Activated naive CD8-positive, alpha-beta T cell treated with anti-CD3 and anti-CD28 coated beads, Interleukin-2, amount 10 ng/mL, durations not matched to agents 7 days and 5 days (primary cell): Measurements from ENCODE around the gene TPPP. TPM values are rescaled to one million over a fixed set of nuclear protein-coding genes. Genes with fewer than 3 reads are reported as not detected.
A peak's percentile ranks its signal among the peaks of the same experiment; 100 is the strongest.
"Not testable (repeated sequence)": the region's sequence is repeated elsewhere in the genome, so short reads cannot be mapped to it uniquely, and the experiment has no call there.

Experiments used
- ATAC-seq: fragments of 150-1000 bp; cut with Tn5 transposase; one replicate; pipeline ENCODE4 v1.10.0; 2021; ENCODE audit warnings: low read depth, moderate library complexity
- POLR2A ChIA-PET: fragments of 350-600 bp; sonication (Branson Sonifier 250); formaldehyde crosslinking; loops from one replicate; lab custom pipeline; 2021; ENCODE audit warnings: antibody characterized with exemption; lab: Charles Lee
- DNase-seq: peaks from one replicate; pipeline ENCODE4 v3.0.0; 2021
- H3K27ac Mint-ChIP-seq: one replicate; pipeline ENCODE4 v1.8.0; 2022; ENCODE audit warnings: mild to moderate bottlenecking, mixed read lengths
- H3K27me3 Mint-ChIP-seq: one replicate; pipeline ENCODE4 v1.8.0; 2022; ENCODE audit warnings: mild to moderate bottlenecking, moderate library complexity, mixed read lengths
- H3K36me3 Mint-ChIP-seq: one replicate; pipeline ENCODE4 v1.8.0; 2021; ENCODE audit warnings: mild to moderate bottlenecking, mixed read lengths
- H3K4me1 Mint-ChIP-seq: one replicate; pipeline ENCODE4 v1.8.0; 2021; ENCODE audit warnings: mixed read lengths
- H3K4me3 Mint-ChIP-seq: one replicate; pipeline ENCODE4 v1.8.0; 2022; ENCODE audit warnings: mild to moderate bottlenecking, moderate library complexity, mixed read lengths
- H3K9me3 Mint-ChIP-seq: one replicate; pipeline ENCODE4 v1.8.0; 2021; ENCODE audit warnings: mixed read lengths
- total RNA-seq, 2 experiments: library from RNA; stranded (reverse); gene quantifications; one replicate each; pipeline ENCODE4 v1.2.3, GENCODE V29; 2021

TPPP gene
- under 1 TPM; 0.40 to 0.55 TPM for total RNA-seq

DNA sequence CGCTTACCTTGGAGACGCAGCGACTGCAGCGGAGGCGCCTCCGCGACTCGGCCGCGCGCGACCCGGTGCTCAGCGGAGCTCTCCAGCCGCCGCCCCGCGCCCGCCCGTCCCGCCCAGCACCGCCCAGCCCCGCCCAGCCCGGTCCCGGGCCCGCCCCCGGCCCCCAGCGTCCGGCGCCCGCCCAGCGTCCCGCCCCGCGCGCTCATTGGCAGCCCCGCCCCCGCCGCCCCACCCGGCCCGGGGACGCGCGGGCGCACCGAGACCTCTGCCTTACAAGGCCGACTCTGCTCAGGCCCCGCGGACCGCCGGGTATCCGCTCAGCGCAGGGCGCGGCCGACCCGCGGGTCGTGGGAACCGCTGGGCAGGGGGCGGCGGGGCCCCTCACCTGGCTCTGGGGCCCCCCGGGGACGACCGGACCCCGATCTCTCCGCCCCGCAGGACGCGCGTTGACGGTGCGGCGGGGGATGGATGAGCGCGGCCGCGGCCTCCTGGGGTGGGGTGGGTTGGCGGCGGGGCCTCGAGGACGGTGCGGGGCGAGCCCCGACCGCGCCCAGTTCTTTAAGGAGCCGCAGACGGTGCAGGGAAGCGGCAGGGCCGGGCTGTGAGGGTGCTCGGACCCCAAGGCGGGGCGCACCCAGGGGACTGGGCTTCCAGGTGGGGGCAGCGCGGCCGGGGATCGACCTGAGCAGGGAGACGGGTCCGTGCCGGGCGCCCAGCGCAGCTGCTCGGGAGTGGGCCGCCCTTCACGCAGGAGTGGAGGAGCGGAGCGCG lies at the start of gene TPPP:
Gene TPPP (minus strand): TSS at position 82 of the 771 bp plus-strand sequence. CDS start 15,292 bp downstream, outside the sequence.
- H3K36me3 Mint-ChIP-seq, H3K9me3 Mint-ChIP-seq, H3K27me3 Mint-ChIP-seq, H3K4me1 Mint-ChIP-seq, POLR2A ChIA-PET, H3K27ac Mint-ChIP-seq: not testable (repeated sequence)
- peak; percentile 85 for ATAC-seq
- DNase-seq = peak; percentile 86
- H3K4me3 Mint-ChIP-seq = peak within 1 kb of the TSS; percentile 32

- DNase-seq, POLR2A ChIA-PET, H3K36me3 Mint-ChIP-seq, ATAC-seq, H3K9me3 Mint-ChIP-seq, H3K4me1 Mint-ChIP-seq, H3K4me3 Mint-ChIP-seq, H3K27ac Mint-ChIP-seq: not testable (repeated sequence)
- peaks cover 13% of the 10 kb centered on the region for H3K27me3 Mint-ChIP-seq
Observed at GRCh38 chr5:742276-742675, 49.1 kb upstream of the TPPP start.

DNA sequence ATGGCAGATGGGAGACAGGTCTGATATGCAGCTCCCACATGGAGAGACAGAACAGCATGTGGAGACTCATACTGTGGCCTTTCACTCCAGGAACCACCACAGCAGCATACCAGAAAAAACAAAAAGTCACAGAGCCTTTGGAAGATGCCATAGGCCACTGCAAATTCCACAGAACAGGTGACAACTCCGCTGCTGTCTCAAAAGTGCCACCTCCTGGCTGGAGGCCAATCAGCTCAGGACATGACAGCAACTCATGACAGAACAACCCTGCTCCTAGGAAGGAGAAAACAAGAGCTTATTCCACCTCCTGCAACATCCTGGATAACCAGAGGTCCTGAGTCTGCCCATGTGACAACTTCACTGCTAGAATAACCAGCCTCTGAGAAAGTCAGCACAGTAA lies 41.0 kb upstream of the TPPP start:
- H3K36me3 Mint-ChIP-seq, H3K27ac Mint-ChIP-seq, H3K4me3 Mint-ChIP-seq, H3K4me1 Mint-ChIP-seq, POLR2A ChIA-PET, DNase-seq, H3K9me3 Mint-ChIP-seq, ATAC-seq: not testable (repeated sequence)
- peaks cover 15% of the 10 kb centered on the region for H3K27me3 Mint-ChIP-seq

- H3K27ac Mint-ChIP-seq, DNase-seq, H3K36me3 Mint-ChIP-seq, H3K4me3 Mint-ChIP-seq, POLR2A ChIA-PET, ATAC-seq, H3K4me1 Mint-ChIP-seq, H3K9me3 Mint-ChIP-seq: not testable (repeated sequence)
- peaks cover 13% of the 10 kb centered on the region for H3K27me3 Mint-ChIP-seq
Observed at GRCh38 chr5:732754-733454, 39.8 kb upstream of the TPPP start.

- H3K36me3 Mint-ChIP-seq, POLR2A ChIA-PET, ATAC-seq, H3K4me1 Mint-ChIP-seq, H3K27me3 Mint-ChIP-seq, H3K4me3 Mint-ChIP-seq, H3K27ac Mint-ChIP-seq, DNase-seq, H3K9me3 Mint-ChIP-seq: not testable (repeated sequence)
Observed at GRCh38 chr5:729225-729624, 36.1 kb upstream of the TPPP start.

- DNase-seq, POLR2A ChIA-PET, H3K9me3 Mint-ChIP-seq, H3K36me3 Mint-ChIP-seq, H3K27ac Mint-ChIP-seq, ATAC-seq, H3K4me3 Mint-ChIP-seq, H3K4me1 Mint-ChIP-seq, H3K27me3 Mint-ChIP-seq: not testable (repeated sequence)
Observed at GRCh38 chr5:727087-727486, 33.9 kb upstream of the TPPP start.

DNA sequence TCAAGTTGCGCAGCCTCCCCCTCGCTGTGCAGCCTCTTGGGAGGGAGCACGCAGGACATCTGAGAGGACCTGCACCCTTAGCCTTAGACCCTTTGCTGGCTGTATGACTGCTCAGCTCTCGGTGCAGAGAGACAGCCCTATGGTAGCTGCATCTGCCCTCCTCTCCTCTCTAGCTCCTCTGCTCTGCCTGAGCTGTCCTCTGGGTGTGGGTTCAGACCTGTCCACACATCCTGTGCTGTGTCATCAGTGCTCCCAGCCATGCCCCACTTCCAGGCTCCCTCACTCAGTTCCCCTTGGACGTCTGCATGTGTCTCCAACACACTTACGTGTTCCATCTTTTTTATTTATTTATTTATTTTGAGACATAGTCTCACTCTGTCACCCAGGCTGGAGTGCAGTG lies 30.7 kb upstream of the TPPP start:
- ATAC-seq, H3K36me3 Mint-ChIP-seq, H3K9me3 Mint-ChIP-seq, H3K27ac Mint-ChIP-seq, DNase-seq, H3K4me1 Mint-ChIP-seq, H3K4me3 Mint-ChIP-seq, POLR2A ChIA-PET: not testable (repeated sequence)
- peaks cover 11% of the 10 kb centered on the region for H3K27me3 Mint-ChIP-seq

DNA sequence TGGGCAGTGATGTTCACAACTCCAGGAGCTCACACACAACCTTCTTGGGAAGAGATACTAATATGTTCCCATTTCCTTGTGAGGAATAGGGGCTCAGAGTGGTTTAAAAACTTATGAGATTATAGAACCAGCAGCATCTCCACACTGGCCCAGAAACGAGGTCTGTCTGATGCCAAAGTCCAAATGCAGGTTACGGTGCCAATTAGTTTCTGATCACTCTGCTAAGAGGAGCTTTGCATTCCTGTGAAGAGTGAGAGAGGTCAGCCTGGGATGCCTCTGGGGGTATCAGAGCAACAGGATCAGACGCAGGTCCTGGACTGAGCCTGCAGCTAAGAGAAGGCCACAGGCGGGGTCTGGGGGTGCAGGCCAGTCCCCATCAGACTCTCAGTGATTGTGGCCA lies 30.2 kb upstream of the TPPP start:
- H3K27me3 Mint-ChIP-seq = peaks cover 17% of the 10 kb centered on the region
- H3K4me1 Mint-ChIP-seq, H3K36me3 Mint-ChIP-seq, DNase-seq, H3K27ac Mint-ChIP-seq, H3K9me3 Mint-ChIP-seq, ATAC-seq, POLR2A ChIA-PET, H3K4me3 Mint-ChIP-seq: not testable (repeated sequence)

DNA sequence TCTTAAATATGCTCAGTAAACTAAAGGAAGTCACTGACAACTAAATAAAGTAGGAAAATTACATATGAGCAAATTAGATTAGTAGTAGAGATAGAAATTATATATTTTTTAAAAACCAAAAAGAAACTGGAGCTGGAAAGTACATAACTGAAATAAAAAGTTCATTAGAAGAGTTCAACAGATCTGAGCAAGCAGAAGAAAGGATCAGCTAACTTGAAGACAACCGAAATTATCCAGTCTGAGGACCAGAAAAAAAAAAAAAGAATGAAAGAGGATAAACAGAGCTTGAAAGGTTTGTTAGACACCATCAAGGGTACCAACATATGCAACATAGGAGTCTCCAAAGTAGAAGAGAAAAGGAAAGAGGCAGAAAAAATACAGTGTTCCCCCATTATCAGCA lies 26.2 kb upstream of the TPPP start:
- ATAC-seq, H3K4me3 Mint-ChIP-seq, H3K4me1 Mint-ChIP-seq, H3K27ac Mint-ChIP-seq, POLR2A ChIA-PET, DNase-seq, H3K36me3 Mint-ChIP-seq, H3K9me3 Mint-ChIP-seq: not testable (repeated sequence)
- H3K27me3 Mint-ChIP-seq = peaks cover 16% of the 10 kb centered on the region

- DNase-seq (no peak), ATAC-seq (no peak)
- peaks cover 9% of the 10 kb centered on the region for H3K9me3 Mint-ChIP-seq
- H3K27me3 Mint-ChIP-seq = peaks cover 16% of the 10 kb centered on the region
- no peaks in the 10 kb centered on the region for H3K4me1 Mint-ChIP-seq
- H3K36me3 Mint-ChIP-seq = no peaks in the 10 kb centered on the region
- H3K4me3 Mint-ChIP-seq = no peak overlapping the region
- POLR2A ChIA-PET = no interaction called here
- no peak overlapping the region for H3K27ac Mint-ChIP-seq
Observed at GRCh38 chr5:717143-717542, 24.0 kb upstream of the TPPP start.

GRCh38 chr5:716740-717139 lies 23.6 kb upstream of the TPPP start:
- POLR2A ChIA-PET, H3K27ac Mint-ChIP-seq, H3K4me1 Mint-ChIP-seq, ATAC-seq, H3K9me3 Mint-ChIP-seq, DNase-seq, H3K4me3 Mint-ChIP-seq, H3K36me3 Mint-ChIP-seq: not testable (repeated sequence)
- peaks cover 16% of the 10 kb centered on the region for H3K27me3 Mint-ChIP-seq

GRCh38 chr5:715636-716035 lies 22.5 kb upstream of the TPPP start:
- peaks cover 16% of the 10 kb centered on the region for H3K27me3 Mint-ChIP-seq
- POLR2A ChIA-PET, DNase-seq: not testable (repeated sequence)

DNA sequence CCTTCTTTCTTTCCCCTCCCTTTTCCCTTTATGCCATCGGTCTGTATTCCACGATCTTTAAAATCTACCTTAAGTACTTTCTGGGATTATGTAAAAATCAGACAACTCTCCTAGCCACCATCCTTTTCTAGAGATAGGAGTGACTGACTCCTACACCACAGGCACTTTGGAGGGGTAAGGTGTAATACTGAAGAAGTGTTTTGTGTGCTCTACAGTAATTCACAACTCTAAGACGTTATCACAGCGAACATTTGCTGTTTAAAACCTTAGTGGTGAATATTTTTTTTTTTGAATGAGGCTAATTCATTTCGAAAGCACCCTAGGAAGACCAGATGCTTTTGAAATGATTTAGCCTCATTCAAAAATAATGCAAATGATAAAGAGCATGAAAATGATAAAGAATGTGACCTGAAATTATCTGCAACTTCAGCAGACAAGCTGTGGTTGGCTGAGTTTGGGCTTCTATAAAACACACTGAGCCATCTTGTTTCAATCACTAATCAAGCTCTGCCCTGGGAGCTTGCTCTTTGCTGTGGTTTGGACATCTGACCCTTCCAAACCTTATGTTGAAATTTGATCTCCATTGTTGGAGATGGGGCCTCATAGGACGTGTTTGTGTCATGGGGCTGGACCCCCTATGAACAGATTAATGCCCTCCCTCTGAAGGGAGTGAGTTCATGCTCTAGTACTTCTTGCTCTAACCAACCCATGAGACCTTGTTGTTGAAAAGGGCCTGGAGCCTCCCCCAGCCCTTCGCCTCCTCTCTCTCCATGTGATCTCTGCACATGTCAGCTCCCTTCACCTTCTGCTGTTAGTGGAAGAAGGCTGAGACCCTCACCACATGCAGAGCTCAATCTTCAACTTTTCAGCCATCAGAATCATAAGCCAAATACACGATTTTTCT lies 21.3 kb upstream of the TPPP start:
- H3K27ac Mint-ChIP-seq, ATAC-seq, DNase-seq, POLR2A ChIA-PET, H3K4me1 Mint-ChIP-seq, H3K27me3 Mint-ChIP-seq, H3K9me3 Mint-ChIP-seq, H3K36me3 Mint-ChIP-seq, H3K4me3 Mint-ChIP-seq: not testable (repeated sequence)

More at GRCh38 chr5:715636-716035, 22.5 kb upstream of the TPPP start:
- not testable (repeated sequence) for H3K4me3 Mint-ChIP-seq, H3K4me1 Mint-ChIP-seq, H3K27ac Mint-ChIP-seq, ATAC-seq, H3K36me3 Mint-ChIP-seq
- peaks cover 13% of the 10 kb centered on the region for H3K9me3 Mint-ChIP-seq
